Activated T-cell treated with anti-CD3 and anti-CD28 coated beads for 24 hours (primary cell): ENCODE results near the gene OVOL2.
"Not testable (repeated sequence)": the region's sequence is repeated elsewhere in the genome, so short reads cannot be mapped to it uniquely, and the experiment has no call there.

ENCODE experiments used
- DNase-seq: peaks from one replicate; pipeline ENCODE4 v3.0.0-alpha.2; 2020; ENCODE audit warnings: low read depth

OVOL2 gene

DNA sequence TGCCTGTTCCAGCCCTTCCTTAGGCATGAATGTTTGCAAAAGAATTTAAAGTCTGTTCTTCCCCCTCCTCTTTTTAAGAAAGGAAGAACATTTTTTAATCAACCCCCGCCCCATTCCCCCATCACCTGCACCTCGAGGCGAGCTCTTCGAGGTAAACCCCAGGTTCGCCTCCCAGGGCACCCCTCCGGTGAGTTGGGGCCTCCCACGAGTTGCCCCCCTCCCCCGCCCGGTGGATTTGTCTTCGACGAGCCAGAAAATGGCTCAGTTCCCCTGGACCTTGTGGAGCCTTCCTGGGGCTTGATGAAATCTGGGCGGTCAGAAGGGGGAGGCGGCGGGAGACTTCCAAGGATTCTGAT, 256 bp upstream of the OVOL2 start:
- DNase-seq = no peak

DNA sequence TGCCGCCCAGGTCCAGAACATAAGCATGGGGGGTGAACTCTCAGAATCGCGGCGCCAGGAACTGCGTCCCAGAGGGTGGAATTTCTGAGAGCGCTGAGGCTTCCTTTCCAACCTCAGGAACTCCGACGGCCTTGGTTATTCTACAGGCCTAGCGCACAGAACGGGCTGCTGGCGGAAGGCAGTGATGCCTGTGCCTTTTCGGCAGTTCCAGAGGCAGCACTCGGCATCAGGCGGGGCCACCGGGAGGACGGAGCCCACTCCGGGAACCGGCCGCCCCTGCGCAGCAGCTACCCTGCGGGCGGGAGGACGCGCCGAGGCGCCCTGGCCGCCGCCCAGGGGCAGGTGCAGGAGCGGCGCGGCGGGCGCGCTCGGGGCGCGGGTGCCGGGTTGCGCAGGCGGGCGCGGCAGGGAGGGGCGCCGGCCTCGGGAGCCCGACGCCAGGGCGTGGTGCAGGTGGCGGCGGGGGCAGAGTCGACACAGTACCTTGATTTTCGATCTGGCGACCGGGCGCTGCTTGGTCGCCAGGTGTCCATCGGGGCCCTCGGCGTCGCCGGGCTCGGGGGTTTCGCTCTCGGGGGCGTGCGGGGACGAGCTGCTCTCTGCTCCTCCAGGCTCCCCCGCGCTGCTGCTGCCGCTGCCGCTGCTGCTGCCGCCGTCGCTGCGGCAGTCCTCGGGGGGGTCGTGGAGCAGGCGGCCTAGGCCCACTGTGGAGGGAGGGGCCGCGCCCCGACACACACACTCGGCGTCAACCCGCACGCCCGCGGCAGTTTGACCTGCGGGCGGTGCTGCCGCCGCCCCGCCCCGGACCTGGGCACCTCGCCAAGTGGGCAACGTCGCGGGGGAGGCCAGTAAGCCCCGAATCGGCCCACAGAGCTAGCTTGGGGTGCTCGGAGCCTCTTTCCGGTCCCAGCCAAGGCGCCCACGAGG, 1.3 kb downstream of the OVOL2 start:
- DNase-seq = no peak

DNA sequence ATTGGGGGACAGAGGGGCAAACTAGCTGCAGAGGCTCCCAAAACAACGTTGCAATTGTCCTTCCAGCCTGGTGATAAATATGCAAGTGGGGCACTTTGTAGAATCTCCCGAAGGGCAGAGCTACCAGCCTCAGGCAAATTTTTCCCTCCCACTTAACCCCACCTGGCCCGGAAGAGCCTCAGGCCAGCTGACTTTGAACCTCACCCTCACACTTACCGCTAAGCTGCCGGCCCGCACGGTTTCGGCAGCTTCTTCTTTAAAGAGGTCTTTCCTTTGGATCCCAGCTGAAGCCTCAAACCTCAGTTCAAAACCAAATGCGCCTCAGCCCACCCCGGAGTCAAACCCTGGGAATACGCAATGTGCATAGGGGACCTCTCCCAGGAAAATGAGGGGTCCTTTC, 2.5 kb downstream of the OVOL2 start:
- DNase-seq = no peak

DNA sequence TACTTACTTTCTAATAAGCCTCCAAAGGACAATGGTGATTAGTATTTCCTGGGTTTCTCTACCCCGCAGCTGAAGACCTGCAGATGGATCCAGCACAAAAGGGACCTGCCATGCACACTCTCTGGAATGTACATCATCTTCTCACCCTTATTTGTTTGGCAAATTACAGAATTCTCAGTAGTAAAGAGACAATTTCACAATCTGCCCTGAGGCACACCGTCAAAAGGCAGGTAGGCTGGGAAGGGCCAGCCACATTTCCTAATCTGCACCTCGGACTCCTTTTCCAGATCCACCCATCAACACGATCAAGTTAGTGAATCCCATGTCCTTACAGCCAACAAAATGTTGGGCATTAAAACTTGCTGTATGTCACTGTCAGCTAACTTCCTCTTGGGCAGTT, 4.9 kb downstream of the OVOL2 start:
- no peak for DNase-seq

DNA sequence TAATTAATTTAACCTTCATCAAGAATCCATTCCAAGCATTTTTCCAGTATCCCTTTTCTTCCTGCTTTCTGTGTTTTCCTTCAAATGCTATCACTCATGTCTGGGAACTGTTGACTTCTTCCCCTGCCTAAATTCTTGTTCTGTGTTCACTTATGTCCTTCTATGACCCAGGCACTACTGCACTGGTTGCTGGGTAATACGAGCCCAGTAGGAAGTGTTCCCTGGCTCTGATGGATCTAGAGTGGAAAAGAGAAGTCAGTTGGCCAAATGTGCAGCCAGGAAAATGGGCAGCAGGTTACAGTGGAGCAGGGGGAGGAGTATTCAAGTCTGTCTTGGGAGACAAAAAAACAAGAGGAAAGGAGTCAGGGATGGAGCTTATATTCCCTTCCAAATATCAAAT, 7.1 kb downstream of the OVOL2 start:
- no peak for DNase-seq

DNA sequence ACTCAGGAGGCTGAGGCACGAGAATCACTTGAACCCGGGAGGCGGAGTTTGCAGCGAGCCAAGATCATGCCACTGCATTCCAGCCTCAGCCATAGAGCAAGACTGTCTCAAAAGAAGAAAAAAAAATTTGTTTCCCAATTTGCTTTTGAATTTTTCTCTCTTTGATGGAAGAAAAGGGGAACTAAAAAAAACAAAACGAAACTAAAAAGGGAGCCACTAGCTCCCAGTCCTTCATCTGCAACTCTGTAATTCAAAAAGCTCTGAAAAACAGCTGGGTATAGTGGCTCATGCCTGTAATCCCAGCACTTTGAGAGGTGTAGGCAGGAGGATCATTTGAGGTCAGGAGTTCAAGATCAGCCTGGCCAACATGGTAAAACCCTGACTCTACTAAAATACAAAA, 9.5 kb downstream of the OVOL2 start:
- DNase-seq = no peak

DNA sequence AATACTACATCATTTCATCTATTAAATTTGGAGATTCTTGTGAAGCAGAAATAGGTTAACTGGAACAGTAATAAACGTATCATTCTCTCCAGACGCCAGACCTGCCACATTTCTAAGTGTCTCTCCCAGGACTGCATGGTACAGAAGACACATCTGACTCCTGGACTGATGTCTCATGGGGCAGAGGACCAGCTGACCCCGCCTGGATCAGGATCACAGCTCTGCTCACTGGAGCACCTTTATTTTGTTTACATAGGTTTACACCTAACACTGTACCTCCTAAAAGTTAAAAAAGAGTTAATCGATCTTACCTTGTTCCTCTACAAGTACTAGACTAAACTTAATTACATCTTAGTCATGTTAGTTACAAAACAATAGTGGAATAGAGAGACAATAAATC, 11.2 kb downstream of the OVOL2 start:
- DNase-seq = no peak

DNA sequence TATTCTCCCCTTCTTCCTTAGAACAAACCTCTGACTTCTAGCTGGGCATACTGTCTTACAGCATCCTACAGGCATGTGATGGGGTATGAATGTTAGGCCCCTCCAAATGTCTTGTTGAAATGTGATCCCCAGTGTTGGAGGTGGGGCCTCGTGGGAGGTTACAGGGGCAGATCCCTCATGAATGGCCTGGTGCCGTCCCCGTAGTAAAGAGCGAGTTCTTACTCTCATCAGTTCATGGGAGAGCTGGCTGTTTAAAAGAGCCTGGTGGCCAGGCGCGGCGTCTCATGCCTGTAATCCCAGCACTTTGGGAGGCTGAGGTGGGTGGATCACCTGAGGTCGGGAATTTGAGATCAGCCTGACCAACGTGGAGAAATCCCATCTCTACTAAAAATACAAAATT, 15.5 kb downstream of the OVOL2 start:
- DNase-seq = no peak

DNA sequence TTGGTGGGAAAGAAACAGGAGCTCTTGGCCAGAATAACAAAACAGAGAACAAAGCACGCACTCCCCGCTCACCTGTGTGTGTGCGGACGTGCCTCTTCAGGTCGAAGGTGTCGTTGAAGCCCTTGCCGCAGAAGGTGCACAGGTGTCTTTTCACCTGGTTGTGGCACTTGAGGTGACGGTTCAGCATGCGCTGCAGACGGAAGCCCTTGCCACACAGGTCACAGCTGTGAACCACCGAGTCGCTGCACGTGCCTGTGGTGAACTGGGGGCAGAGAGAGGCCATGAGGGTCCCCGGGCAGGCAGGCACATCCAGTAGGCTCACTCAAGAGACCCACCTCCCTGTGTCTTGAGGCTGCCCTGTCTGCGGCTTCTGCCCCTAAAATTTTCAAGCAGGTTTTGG, 16.3 kb downstream of the OVOL2 start:
- DNase-seq = no peak

DNA sequence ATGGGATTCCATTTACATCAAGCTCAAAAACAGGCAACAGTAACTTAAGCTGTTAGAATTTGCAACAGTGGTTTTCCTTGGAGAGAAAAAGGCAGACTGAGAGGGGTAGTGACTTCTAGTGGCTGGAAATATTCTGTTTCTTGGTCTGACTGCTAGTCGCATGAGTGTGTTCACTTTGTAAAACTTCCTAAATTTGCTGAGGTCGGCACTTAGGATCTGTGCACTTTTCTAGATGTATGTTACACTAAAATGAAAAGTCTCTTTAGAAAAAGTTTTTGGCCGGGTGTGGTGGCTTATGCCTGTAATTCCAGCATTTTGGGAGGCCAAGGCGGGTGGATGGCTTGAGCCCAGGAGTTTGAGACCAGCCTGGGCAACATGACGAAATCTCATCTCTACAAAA, 18.7 kb downstream of the OVOL2 start:
- no peak for DNase-seq

DNA sequence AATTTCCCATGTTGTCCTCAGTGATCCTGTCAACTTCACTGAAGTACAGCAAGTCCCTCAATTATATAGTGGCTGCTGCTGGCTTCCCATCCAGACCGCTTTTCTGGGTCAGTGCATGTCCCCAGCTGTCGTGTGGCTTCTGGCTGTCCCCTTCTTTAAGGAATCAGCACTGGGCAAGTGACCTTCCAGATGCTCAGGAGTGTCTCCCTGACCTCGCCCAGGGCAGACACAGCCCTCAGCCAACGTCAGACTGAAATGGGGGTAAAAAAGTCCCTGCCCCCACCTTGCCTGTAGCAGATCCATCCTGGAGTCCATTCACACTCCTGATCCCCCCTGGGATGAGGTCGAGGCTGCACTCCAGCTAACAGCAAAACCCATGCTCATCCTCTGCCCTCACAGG, 23.7 kb downstream of the OVOL2 start:
- DNase-seq = no peak

DNA sequence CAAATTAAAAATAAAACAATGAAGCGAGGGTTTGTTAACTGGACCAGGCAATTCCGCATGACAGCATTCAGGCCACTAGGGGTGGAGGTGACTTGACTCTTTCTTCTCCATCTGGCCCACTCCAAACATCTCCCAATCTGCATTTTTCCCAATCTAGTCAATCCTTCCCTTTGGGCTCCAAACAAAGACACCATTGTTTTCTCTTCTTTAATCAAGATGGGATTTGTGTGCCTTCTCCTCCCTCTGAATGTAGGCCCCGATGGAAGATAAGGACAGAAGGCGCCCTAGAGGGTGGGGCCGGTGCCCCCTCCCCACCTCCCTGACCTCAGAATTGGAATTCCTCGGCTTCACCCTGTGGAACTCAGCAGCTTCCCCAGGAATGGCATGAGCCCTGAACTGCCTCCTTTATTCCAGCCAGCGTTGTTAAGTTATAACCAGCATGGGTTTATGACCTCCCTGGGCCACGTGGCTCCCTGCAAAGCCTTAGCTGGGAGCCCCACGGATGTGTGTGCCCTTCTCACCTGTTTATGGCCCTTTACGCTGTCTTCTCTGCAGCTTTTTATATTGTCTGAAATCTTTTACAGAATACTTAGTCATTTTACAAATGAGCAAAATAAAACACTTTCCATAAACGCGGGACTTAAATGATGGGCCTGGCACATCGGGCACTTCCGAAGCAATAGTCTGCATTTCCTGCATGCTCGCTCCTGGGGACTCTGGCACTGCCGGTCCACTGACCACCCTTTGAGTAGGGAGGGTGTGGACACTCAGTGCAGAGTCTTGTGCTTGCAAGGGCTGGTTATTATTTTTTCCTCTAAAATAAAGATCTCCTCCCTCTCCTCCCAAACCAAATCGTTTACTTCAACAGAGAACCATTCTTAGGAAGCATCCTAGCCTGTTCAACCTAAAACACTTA, 24.5 kb downstream of the OVOL2 start:
- no peak for DNase-seq

DNA sequence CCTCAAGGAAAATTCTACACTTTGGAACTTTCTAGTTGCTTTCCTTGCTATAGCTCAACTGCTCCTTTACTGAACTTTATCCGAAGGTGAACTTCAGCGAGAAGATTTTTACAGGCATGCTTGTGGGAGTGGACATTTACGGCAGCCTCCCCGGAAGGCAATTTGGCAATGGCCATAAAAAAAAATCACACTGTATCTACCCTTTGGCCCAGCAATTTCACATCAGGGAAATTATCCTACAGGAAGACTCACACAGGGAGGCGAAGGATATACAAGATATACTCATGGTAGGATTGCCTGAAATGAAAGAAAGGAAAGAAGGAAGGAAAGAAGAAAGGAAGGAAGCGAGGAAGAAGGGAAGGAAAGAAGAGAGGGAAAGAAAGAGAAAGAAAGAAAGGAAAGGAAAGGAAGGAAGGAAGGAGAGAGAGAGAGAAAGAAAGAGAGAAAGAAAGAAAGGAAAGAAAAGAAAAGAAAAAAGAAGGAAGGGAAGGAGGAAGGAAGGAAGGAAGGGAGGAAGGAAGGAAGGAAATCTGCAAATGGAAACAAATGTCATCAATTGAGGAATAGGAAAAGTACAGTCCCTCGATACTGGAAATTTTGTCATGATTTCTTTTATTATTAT, 25.7 kb downstream of the OVOL2 start:
- DNase-seq = no peak

DNA sequence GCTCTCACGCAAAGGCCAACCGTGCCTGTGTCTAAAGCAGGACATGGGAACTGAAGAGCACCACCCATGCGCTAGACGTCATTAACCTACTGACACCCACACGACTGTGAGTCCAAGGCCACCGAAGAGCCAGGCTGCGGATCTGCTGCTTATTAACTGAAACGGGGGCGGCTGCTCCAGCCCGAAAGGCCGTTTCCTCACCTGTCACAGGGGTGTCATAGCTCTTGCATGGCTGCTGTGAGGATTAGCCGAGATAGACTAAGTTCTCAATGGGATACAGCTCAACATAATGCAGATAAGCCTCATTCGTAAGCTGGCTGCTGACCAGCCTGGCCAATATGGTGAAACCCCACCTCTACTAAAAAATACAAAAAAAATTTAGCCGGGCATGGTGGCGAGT, 26.7 kb downstream of the OVOL2 start:
- DNase-seq = no peak

DNA sequence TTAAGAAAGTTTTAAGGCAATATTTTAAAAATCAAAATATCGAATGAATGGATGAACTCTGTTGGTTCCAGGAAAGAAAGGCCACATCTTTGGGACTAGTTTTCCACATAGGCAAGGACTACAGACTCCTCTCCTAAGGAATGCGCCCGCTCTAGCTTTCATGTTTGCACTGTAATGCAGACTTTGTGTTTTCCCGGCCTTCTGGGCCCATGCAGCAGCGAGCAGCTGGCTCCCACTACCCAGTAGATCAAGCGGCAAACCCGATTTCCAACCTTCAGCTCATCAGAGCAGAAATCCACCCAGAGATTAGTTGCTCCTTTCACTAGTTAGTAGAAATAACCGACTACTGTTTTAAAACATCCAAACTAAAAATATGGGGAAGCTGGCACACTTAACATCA, 27.7 kb downstream of the OVOL2 start:
- DNase-seq = no peak

DNA sequence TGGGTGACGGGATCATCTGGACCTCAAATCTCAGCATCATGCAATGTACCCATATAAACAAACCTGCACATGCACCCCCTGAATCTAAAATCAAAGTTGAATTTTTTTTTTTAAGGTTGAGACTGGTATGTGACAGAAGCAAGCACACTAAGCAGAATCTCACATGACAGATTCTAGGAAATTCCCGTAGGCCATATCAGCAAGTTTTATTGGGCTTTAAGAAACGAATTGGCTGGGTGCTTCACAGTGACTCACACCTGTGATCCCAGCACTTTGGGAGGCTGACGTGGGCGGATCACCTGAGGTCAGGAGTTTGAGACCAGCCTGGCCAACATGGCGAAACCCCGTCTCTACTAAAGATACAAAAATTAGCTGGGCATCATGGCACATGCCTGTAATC, 30.7 kb downstream of the OVOL2 start:
- DNase-seq = not testable (repeated sequence)

DNA sequence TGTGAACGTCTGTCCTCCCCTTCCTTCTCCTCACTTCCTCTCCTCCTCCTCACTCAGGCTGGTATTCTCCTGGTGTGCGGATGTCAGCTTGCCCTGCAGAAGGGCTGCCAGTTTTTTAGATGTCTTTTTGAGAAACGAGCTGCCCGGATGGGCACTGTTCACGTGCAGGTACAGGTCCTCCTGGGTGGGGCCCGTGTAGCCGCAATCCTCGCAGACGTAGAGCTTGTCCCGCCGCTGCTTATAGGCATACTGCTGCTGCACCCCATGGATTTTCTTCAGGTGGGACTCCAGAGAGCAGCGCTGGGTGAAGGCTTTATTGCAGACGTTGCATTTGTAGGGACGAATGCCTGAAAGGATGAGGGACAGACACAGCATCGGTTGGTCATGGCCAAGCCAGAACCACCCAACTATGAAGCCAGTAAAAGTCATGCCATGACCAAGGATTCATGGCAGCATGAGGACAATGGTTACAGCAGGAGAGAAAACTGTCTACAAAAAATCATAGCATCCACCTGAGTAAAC, 33.0 kb downstream of the OVOL2 start:
- no peak for DNase-seq

DNA sequence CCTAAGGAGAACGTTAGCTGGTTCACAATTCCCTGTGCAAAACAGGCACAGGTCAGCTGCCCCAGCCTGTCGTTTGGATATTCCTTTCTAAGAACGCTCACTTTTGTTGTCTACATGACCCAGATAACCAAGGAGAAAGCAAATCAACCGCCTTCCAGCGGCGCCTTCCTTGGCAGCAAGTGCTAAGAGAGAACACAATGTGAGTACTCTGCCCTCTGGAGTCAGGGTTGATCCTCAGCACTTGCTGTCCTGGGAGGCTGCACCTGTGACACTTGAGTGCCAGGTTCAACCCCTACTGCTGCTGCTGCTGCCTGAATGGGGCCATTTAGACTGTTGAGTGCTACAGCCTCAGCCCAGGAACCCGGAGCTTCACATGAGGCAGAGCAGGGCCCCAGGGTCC, 36.8 kb downstream of the OVOL2 start:
- DNase-seq = no peak

DNA sequence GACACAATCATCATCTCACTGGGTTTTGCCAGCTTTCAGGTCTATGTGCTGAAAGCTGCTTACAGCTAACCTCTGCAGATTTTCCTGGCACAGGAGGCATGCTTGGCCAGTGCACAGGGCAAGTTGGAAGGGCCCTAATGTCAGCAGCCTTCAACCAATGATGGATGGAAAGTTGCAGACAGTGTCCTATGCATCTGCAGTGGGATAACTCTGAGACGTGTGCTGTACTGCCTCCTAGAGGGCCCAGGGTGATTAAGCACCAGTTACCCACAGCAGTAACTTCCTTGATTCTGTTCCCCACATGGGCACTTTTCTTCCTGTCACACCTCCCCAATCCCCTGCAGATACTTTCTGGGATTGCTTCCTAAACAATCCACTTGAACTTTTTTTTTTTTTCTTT, 38.6 kb downstream of the OVOL2 start:
- no peak for DNase-seq

DNA sequence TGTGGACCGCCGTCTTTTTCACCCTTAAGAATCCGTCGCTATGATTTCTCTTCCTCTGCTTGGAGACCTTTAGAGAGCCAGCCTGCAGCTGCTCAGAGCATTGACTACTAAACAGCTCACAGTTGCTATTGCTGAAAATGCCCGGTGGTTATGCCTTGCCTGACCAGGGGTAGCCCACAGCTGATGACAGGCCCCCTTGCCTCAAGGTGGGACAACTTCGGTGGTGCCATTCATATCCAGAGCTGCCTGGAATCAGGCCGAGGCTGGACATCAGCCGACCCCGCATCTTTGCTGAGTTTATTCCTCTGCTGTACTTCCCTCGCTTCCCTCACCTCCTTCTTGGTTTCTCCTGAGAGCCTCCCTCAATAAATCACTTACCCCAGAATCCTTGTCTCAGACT, 39.6 kb downstream of the OVOL2 start:
- no peak for DNase-seq

DNA sequence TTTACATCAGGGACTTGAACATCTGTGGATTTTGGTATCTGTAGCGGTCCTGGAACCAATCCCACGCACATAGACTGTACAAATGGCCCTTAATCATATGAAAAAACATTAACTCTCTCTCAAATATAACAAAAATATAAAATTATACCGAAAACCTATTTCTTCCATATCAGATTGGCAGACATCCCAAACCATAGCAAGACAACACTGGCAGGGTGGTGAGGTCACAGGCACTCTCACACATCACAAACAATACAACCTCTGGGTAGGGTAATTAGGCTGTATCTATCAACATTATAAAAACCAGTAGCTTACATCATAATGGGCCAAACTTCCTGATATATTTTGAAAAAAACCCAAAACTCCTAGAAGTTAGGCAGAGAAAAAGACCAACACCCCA, 40.9 kb downstream of the OVOL2 start:
- DNase-seq = no peak

DNA sequence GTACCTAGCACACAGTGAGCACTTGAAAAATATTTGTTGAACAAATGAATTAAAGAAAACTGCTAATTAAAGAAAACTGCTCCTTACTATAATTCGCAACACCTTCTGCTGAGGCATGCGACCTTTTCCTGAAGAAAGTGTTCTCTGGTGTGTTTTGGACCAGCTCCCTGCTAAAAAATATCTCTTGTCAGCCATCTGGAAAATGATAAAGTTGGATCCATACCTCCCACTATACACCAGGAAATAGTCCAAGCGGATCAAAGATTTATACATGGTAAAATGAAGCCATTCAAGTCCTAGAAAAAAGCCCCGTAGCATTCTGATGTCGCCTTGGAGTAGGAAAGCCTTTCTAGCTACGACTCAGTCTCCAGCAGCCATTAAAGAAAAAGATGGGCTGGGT, 43.3 kb downstream of the OVOL2 start:
- DNase-seq = no peak

DNA sequence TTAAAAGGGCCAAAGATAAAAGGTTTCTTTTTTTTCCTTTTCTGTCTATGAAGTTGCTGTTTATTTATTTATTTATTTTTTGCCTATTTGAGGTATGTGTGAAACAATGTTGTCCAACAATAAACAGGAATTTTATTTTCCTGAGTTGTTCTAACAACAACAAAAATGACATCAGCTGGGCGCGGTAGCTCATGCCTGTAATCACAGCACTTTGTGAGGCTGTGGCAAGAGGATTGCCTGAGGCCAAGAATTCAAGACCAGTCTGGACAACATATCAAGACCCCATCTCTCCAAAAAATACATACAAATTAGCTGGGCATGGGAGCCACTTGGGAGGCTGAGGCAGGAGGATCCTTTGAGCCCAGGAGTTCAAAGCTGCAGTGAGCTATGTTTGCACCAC, 44.8 kb downstream of the OVOL2 start:
- no peak for DNase-seq
